HG03378 (cell line): ENCODE results near the gene ZMYND15.

Experiments
- ATAC-seq: cut with Tn5 transposase; IDR thresholded peaks from one replicate; pipeline ENCODE4 v1.9.1; 2021; ENCODE audit warnings: mild to moderate bottlenecking, moderate library complexity; ENCODE audit not compliant: unreplicated experiment

Gene ZMYND15

GRCh38 chr17:4742133-4742532 lies 2.5 kb downstream of the ZMYND15 start:
- ATAC-seq, result no peak

GRCh38 chr17:4742629-4743028 lies 3.0 kb downstream of the ZMYND15 start:
- no peak for ATAC-seq

- ATAC-seq, result no peak
Observed at GRCh38 chr17:4743216-4743615, 3.6 kb downstream of the ZMYND15 start.

- no peak for ATAC-seq
Observed at GRCh38 chr17:4743898-4744297, 4.3 kb downstream of the ZMYND15 start.

GRCh38 chr17:4744999-4745969 lies 5.7 kb downstream of the ZMYND15 start:
- no peak for ATAC-seq

- no peak for ATAC-seq
Observed at GRCh38 chr17:4747847-4748246, 8.2 kb downstream of the ZMYND15 start.

GRCh38 chr17:4748686-4749085 lies 9.1 kb downstream of the ZMYND15 start:
- no peak for ATAC-seq

GRCh38 chr17:4750606-4751005 lies 11.0 kb downstream of the ZMYND15 start:
- no peak for ATAC-seq

GRCh38 chr17:4751932-4752331 lies 12.3 kb downstream of the ZMYND15 start:
- ATAC-seq, result no peak

GRCh38 chr17:4753392-4753791 lies 13.8 kb downstream of the ZMYND15 start:
- ATAC-seq, result no peak

- no peak for ATAC-seq
Observed at GRCh38 chr17:4759776-4760236, 20.2 kb downstream of the ZMYND15 start.

GRCh38 chr17:4764595-4764994 lies 25.0 kb downstream of the ZMYND15 start:
- ATAC-seq, result no peak

- no peak for ATAC-seq
Observed at GRCh38 chr17:4766201-4766600, 26.6 kb downstream of the ZMYND15 start.

- ATAC-seq, result no peak
Observed at GRCh38 chr17:4766723-4767122, 27.1 kb downstream of the ZMYND15 start.

- no peak for ATAC-seq
Observed at GRCh38 chr17:4768298-4768697, 28.7 kb downstream of the ZMYND15 start.

GRCh38 chr17:4769628-4770027 lies 30.0 kb downstream of the ZMYND15 start:
- no peak for ATAC-seq

GRCh38 chr17:4771519-4772234 lies 32.0 kb downstream of the ZMYND15 start, which contains the start of gene TM4SF5:
TM4SF5 (plus strand) TSS chr17:4771886; CDS start chr17:4771923, 37 bp downstream.
- no peak for ATAC-seq

- no peak for ATAC-seq
Observed at GRCh38 chr17:4772235-4772613, 32.6 kb downstream of the ZMYND15 start.

GRCh38 chr17:4777969-4778760 lies 38.5 kb downstream of the ZMYND15 start:
- ATAC-seq, result no peak

GRCh38 chr17:4780325-4780955 lies 40.8 kb downstream of the ZMYND15 start:
- ATAC-seq, result no peak
